Activated naive CD8-positive, alpha-beta T cell treated with anti-CD3 and anti-CD28 coated beads, Interleukin-2, amount 50 U/mL, for 24 hours (primary cell): ENCODE data around the gene NCOA3.
A peak's percentile ranks its signal among the peaks of the same experiment; 100 is the strongest.
"Not testable (repeated sequence)": the region's sequence is repeated elsewhere in the genome, so short reads cannot be mapped to it uniquely, and the experiment has no call there.

Experiments
- ATAC-seq: fragments of 150-1000 bp; cut with Tn5 transposase; one replicate; pipeline ENCODE4 v1.10.0; 2021
- DNase-seq: peaks from one replicate; pipeline ENCODE4 v3.0.0; 2021
- H3K27ac Mint-ChIP-seq: one replicate; pipeline ENCODE4 v1.8.0; 2021; ENCODE audit warnings: mild to moderate bottlenecking, mixed read lengths
- H3K27me3 Mint-ChIP-seq: one replicate; pipeline ENCODE4 v1.8.0; 2021; ENCODE audit warnings: mixed read lengths
- H3K36me3 Mint-ChIP-seq: one replicate; pipeline ENCODE4 v1.8.0; 2021; ENCODE audit warnings: low read depth, mixed read lengths
- H3K4me1 Mint-ChIP-seq: one replicate; pipeline ENCODE4 v1.8.0; 2021; ENCODE audit warnings: mixed read lengths
- H3K4me3 Mint-ChIP-seq: one replicate; pipeline ENCODE4 v1.8.0; 2021; ENCODE audit warnings: mild to moderate bottlenecking, moderate library complexity, mixed read lengths
- H3K9me3 Mint-ChIP-seq: one replicate; pipeline ENCODE4 v1.8.0; 2021; ENCODE audit warnings: mixed read lengths

The NCOA3 gene

GRCh38 chr20:47568837-47569410 lies 67.2 kb downstream of the NCOA3 start:
- Mint-ChIP-seq H3K27ac (peak overlapping the region; percentile 79), H3K4me1 (peaks cover 79% of the 10 kb centered on the region), H3K9me3 (no peaks in the 10 kb centered on the region), H3K4me3 (no peak overlapping the region), H3K27me3 (no peaks in the 10 kb centered on the region), H3K36me3 (peaks cover 57% of the 10 kb centered on the region)
- ATAC-seq = peak; percentile 15
- DNase-seq = no peak

- Mint-ChIP-seq H3K27ac (no peak overlapping the region), H3K36me3 (peaks cover 48% of the 10 kb centered on the region), H3K4me1 (peaks cover 73% of the 10 kb centered on the region), H3K4me3 (no peak overlapping the region), H3K9me3 (no peaks in the 10 kb centered on the region), H3K27me3 (no peaks in the 10 kb centered on the region)
- no peak for DNase-seq
- ATAC-seq = no peak
Observed at GRCh38 chr20:47571426-47571825, 69.7 kb downstream of the NCOA3 start.

- DNase-seq (no peak), ATAC-seq (no peak)
- peak overlapping the region; percentile 3 for H3K27ac Mint-ChIP-seq
- no peaks in the 10 kb centered on the region for H3K9me3 Mint-ChIP-seq
- peaks cover 74% of the 10 kb centered on the region for H3K4me1 Mint-ChIP-seq
- no peak overlapping the region for H3K4me3 Mint-ChIP-seq
- H3K36me3 Mint-ChIP-seq = peaks cover 43% of the 10 kb centered on the region
- no peaks in the 10 kb centered on the region for H3K27me3 Mint-ChIP-seq
Observed at GRCh38 chr20:47572105-47572729, 70.5 kb downstream of the NCOA3 start.

GRCh38 chr20:47573559-47573958 lies 71.9 kb downstream of the NCOA3 start:
- no peaks in the 10 kb centered on the region for H3K9me3 Mint-ChIP-seq
- DNase-seq (no peak), ATAC-seq (no peak)
- H3K27ac Mint-ChIP-seq = no peak overlapping the region
- H3K36me3 Mint-ChIP-seq = peaks cover 33% of the 10 kb centered on the region
- H3K4me1 Mint-ChIP-seq = peaks cover 71% of the 10 kb centered on the region
- no peaks in the 10 kb centered on the region for H3K27me3 Mint-ChIP-seq
- no peak overlapping the region for H3K4me3 Mint-ChIP-seq

GRCh38 chr20:47574616-47575364 lies 73.1 kb downstream of the NCOA3 start:
- no peaks in the 10 kb centered on the region for H3K9me3 Mint-ChIP-seq
- peaks cover 33% of the 10 kb centered on the region for H3K36me3 Mint-ChIP-seq
- DNase-seq = no peak
- no peak for ATAC-seq
- no peak overlapping the region for H3K4me3 Mint-ChIP-seq
- H3K4me1 Mint-ChIP-seq = peaks cover 81% of the 10 kb centered on the region
- no peak overlapping the region for H3K27ac Mint-ChIP-seq
- H3K27me3 Mint-ChIP-seq = no peaks in the 10 kb centered on the region

- DNase-seq = no peak
- peak overlapping the region; percentile 65 for H3K4me3 Mint-ChIP-seq
- peaks cover 80% of the 10 kb centered on the region for H3K4me1 Mint-ChIP-seq
- ATAC-seq = peak; percentile 46
- H3K9me3 Mint-ChIP-seq = no peaks in the 10 kb centered on the region
- H3K27ac Mint-ChIP-seq = peak overlapping the region; percentile 64
- H3K27me3 Mint-ChIP-seq = no peaks in the 10 kb centered on the region
- peaks cover 25% of the 10 kb centered on the region for H3K36me3 Mint-ChIP-seq
Observed at GRCh38 chr20:47576516-47577033, 74.9 kb downstream of the NCOA3 start.

GRCh38 chr20:47577314-47577713 lies 75.6 kb downstream of the NCOA3 start:
- Mint-ChIP-seq H3K36me3 (peaks cover 18% of the 10 kb centered on the region), H3K4me1 (peaks cover 76% of the 10 kb centered on the region), H3K4me3 (no peak overlapping the region), H3K27me3 (no peaks in the 10 kb centered on the region), H3K27ac (no peak overlapping the region), H3K9me3 (no peaks in the 10 kb centered on the region)
- ATAC-seq (no peak), DNase-seq (no peak)

GRCh38 chr20:47578543-47578942 lies 76.9 kb downstream of the NCOA3 start:
- Mint-ChIP-seq H3K27me3 (no peaks in the 10 kb centered on the region), H3K4me3 (no peak overlapping the region), H3K9me3 (no peaks in the 10 kb centered on the region), H3K4me1 (peaks cover 64% of the 10 kb centered on the region), H3K36me3 (peaks cover 22% of the 10 kb centered on the region), H3K27ac (no peak overlapping the region)
- no peak for DNase-seq
- ATAC-seq = no peak

- Mint-ChIP-seq H3K36me3 (peaks cover 34% of the 10 kb centered on the region), H3K4me1 (peaks cover 63% of the 10 kb centered on the region), H3K27ac (peak overlapping the region; percentile 29)
- ATAC-seq, H3K9me3 Mint-ChIP-seq, DNase-seq, H3K27me3 Mint-ChIP-seq, H3K4me3 Mint-ChIP-seq: not testable (repeated sequence)
Observed at GRCh38 chr20:47580686-47581085, 79.0 kb downstream of the NCOA3 start.

- peaks cover 60% of the 10 kb centered on the region for H3K4me1 Mint-ChIP-seq
- H3K4me3 Mint-ChIP-seq = no peak overlapping the region
- no peaks in the 10 kb centered on the region for H3K27me3 Mint-ChIP-seq
- H3K27ac Mint-ChIP-seq = peak overlapping the region; percentile 69
- no peaks in the 10 kb centered on the region for H3K9me3 Mint-ChIP-seq
- ATAC-seq = no peak
- peaks cover 35% of the 10 kb centered on the region for H3K36me3 Mint-ChIP-seq
- no peak for DNase-seq
Observed at GRCh38 chr20:47581090-47581489, 79.4 kb downstream of the NCOA3 start.

- no peaks in the 10 kb centered on the region for H3K9me3 Mint-ChIP-seq
- ATAC-seq = no peak
- H3K4me3 Mint-ChIP-seq = no peak overlapping the region
- H3K27ac Mint-ChIP-seq = peak overlapping the region; percentile 68
- DNase-seq = no peak
- H3K4me1 Mint-ChIP-seq = peaks cover 43% of the 10 kb centered on the region
- no peaks in the 10 kb centered on the region for H3K27me3 Mint-ChIP-seq
- H3K36me3 Mint-ChIP-seq = peaks cover 44% of the 10 kb centered on the region
Observed at GRCh38 chr20:47583551-47583950, 81.9 kb downstream of the NCOA3 start.

GRCh38 chr20:47585087-47585747 lies 83.5 kb downstream of the NCOA3 start:
- no peak overlapping the region for H3K4me3 Mint-ChIP-seq
- DNase-seq = no peak
- ATAC-seq = no peak
- peaks cover 28% of the 10 kb centered on the region for H3K4me1 Mint-ChIP-seq
- peak overlapping the region; percentile 84 for H3K27ac Mint-ChIP-seq
- H3K27me3 Mint-ChIP-seq = no peaks in the 10 kb centered on the region
- H3K36me3 Mint-ChIP-seq = peaks cover 35% of the 10 kb centered on the region
- H3K9me3 Mint-ChIP-seq = no peaks in the 10 kb centered on the region

- H3K27ac Mint-ChIP-seq = no peak overlapping the region
- ATAC-seq (no peak), DNase-seq (no peak)
- H3K36me3 Mint-ChIP-seq = peaks cover 40% of the 10 kb centered on the region
- H3K4me1 Mint-ChIP-seq = peaks cover 20% of the 10 kb centered on the region
- H3K9me3 Mint-ChIP-seq = no peaks in the 10 kb centered on the region
- H3K4me3 Mint-ChIP-seq = no peak overlapping the region
- no peaks in the 10 kb centered on the region for H3K27me3 Mint-ChIP-seq
Observed at GRCh38 chr20:47586649-47587294, 85.1 kb downstream of the NCOA3 start.

GRCh38 chr20:47588158-47588557 lies 86.5 kb downstream of the NCOA3 start:
- H3K27ac Mint-ChIP-seq = no peak overlapping the region
- H3K4me1 Mint-ChIP-seq = peaks cover 19% of the 10 kb centered on the region
- H3K36me3 Mint-ChIP-seq = peaks cover 44% of the 10 kb centered on the region
- ATAC-seq (no peak), DNase-seq (no peak)
- H3K27me3 Mint-ChIP-seq = no peaks in the 10 kb centered on the region
- H3K9me3 Mint-ChIP-seq = no peaks in the 10 kb centered on the region
- no peak overlapping the region for H3K4me3 Mint-ChIP-seq
